Neural progenitor cell (in vitro differentiated cells): ENCODE results near the gene ZNF81. TPM values are rescaled to one million over a fixed set of nuclear protein-coding genes. Genes with fewer than 3 reads are reported as not detected.
"Not testable (repeated sequence)": the region's sequence is repeated elsewhere in the genome, so short reads cannot be mapped to it uniquely, and the experiment has no call there.

ENCODE experiments used
- DNase-seq: peaks from one replicate; pipeline ENCODE4 v3.0.0-alpha.2; 2016; ENCODE audit warnings: low spot score
- H2AFZ ChIP-seq: fragments of 200-600 bp; sonication (generic); replicated peaks from 2 replicates; pipeline ENCODE4 v1.6.1; 2016; ENCODE audit warnings: antibody characterized with exemption
- H3F3A ChIP-seq: fragments of 200-600 bp; sonication (generic); 2 replicates; pipeline ENCODE4 v1.6.1; 2016; ENCODE audit warnings: antibody characterized with exemption, low read depth
- H3K27ac ChIP-seq: fragments of 200-600 bp; sonication (generic); 2 replicates; pipeline ENCODE4 v1.5.1; 2016; ENCODE audit warnings: mild to moderate bottlenecking
- H3K27me3 ChIP-seq: fragments of 200-600 bp; sonication (generic); 2 replicates; pipeline ENCODE4 v1.6.1; 2016; ENCODE audit warnings: mild to moderate bottlenecking, moderate library complexity
- H3K36me3 ChIP-seq: fragments of 200-600 bp; sonication (generic); 2 replicates; pipeline ENCODE4 v1.5.1; 2016
- H3K4me1 ChIP-seq: fragments of 200-600 bp; sonication (generic); 2 replicates; pipeline ENCODE4 v1.6.1; 2016; ENCODE audit warnings: mixed run types
- H3K4me2 ChIP-seq: fragments of 200-600 bp; sonication (generic); 2 replicates; pipeline ENCODE4 v1.6.1; 2016
- H3K4me3 ChIP-seq: fragments of 200-600 bp; sonication (generic); 2 replicates; pipeline ENCODE4 v1.5.1; 2016
- H3K79me2 ChIP-seq: fragments of 200-600 bp; sonication (generic); 2 replicates; pipeline ENCODE4 v1.6.1; 2016; ENCODE audit warnings: low read depth
- H3K9ac ChIP-seq: fragments of 200-600 bp; sonication (generic); 2 replicates; pipeline ENCODE4 v1.6.1; 2016
- H3K9me3 ChIP-seq: fragments of 200-600 bp; sonication (generic); 2 replicates; pipeline ENCODE4 v1.5.1; 2016; ENCODE audit warnings: low read depth
- H4K20me1 ChIP-seq: fragments of 200-600 bp; sonication (generic); 2 replicates; pipeline ENCODE4 v1.6.1; 2016; ENCODE audit warnings: low read depth
- H3K27ac Mint-ChIP-seq: 3 replicates; pipeline ENCODE4 v1.8.0; 2021; ENCODE audit warnings: mixed read lengths
- H3K27me3 Mint-ChIP-seq: 2 replicates; pipeline ENCODE4 v1.8.0; 2022; ENCODE audit warnings: low read depth, mild to moderate bottlenecking, inconsistent platforms, moderate library complexity, mixed read lengths; ENCODE audit not compliant: insufficient read depth
- H3K36me3 Mint-ChIP-seq: 3 replicates; pipeline ENCODE4 v1.8.0; 2021; ENCODE audit warnings: mixed read lengths
- H3K4me1 Mint-ChIP-seq: 3 replicates; pipeline ENCODE4 v1.8.0; 2021; ENCODE audit warnings: mixed read lengths
- H3K4me3 Mint-ChIP-seq: 3 replicates; pipeline ENCODE4 v1.8.0; 2021; ENCODE audit warnings: mild to moderate bottlenecking, moderate library complexity, mixed read lengths
- H3K9me3 Mint-ChIP-seq: 3 replicates; pipeline ENCODE4 v1.8.0; 2020; ENCODE audit warnings: mixed read lengths
- CTCF ChIP-seq: fragments of 200-600 bp; sonication (generic); IDR thresholded peaks from 2 replicates; pipeline ENCODE4 v1.5.1; 2017; ENCODE audit warnings: antibody characterized with exemption, mild to moderate bottlenecking
- EZH2 ChIP-seq: fragments of 200-600 bp; sonication (generic); IDR thresholded peaks from 2 replicates; pipeline ENCODE4 v1.6.1; 2017; ENCODE audit warnings: antibody characterized with exemption, mild to moderate bottlenecking, moderate library complexity
- EZH2phosphoT487 ChIP-seq: fragments of 200-600 bp; sonication (generic); IDR thresholded peaks from 2 replicates; pipeline ENCODE4 v1.6.1; 2017; ENCODE audit warnings: antibody characterized with exemption
- total RNA-seq: library from RNA; depleted of rRNA; stranded (reverse); fragments of >200 nt; gene quantifications from 2 replicates; pipeline ENCODE4 v1.2.3, GENCODE V29; 2015; ENCODE audit warnings: low replicate concordance

ZNF81 gene
- total RNA-seq, 1 donor from 2014 or later = 5.1 TPM

GRCh38 chrX:47958761-47959342, 122.2 kb downstream of the ZNF81 start:
- H3K4me3 Mint-ChIP-seq = no peak overlapping the region
- no peaks in the 10 kb centered on the region for H3K27me3 Mint-ChIP-seq
- H3K4me1 ChIP-seq = no peaks in the 10 kb centered on the region
- H3K36me3 Mint-ChIP-seq = peaks cover 2% of the 10 kb centered on the region
- peaks cover 4% of the 10 kb centered on the region for H3K4me1 Mint-ChIP-seq
- H3K79me2 ChIP-seq = no peaks in the 10 kb centered on the region
- no peak overlapping the region for H3K27ac ChIP-seq
- H3F3A ChIP-seq = no peaks in the 10 kb centered on the region
- no peak overlapping the region for H3K9ac ChIP-seq
- H4K20me1 ChIP-seq = no peaks in the 10 kb centered on the region
- H3K4me3 ChIP-seq = no peak overlapping the region
- no peaks in the 10 kb centered on the region for H3K27me3 ChIP-seq
- no peak for DNase-seq
- no peak overlapping the region for H3K27ac Mint-ChIP-seq
- no peaks in the 10 kb centered on the region for H3K36me3 ChIP-seq
- H3K9me3 ChIP-seq = peaks cover 6% of the 10 kb centered on the region
- H2AFZ ChIP-seq = no peak overlapping the region
- H3K9me3 Mint-ChIP-seq = peaks cover 22% of the 10 kb centered on the region
- no peak overlapping the region for H3K4me2 ChIP-seq
- no peak for TF ChIP-seq EZH2
- TF ChIP-seq CTCF = no peak
- TF ChIP-seq EZH2phosphoT487 = no peak

- DNase-seq = no peak
- H3K4me3 ChIP-seq = no peak overlapping the region
- no peak overlapping the region for H3K9ac ChIP-seq
- no peak overlapping the region for H3K4me3 Mint-ChIP-seq
- no peaks in the 10 kb centered on the region for H3K79me2 ChIP-seq
- no peaks in the 10 kb centered on the region for H3K27me3 Mint-ChIP-seq
- no peaks in the 10 kb centered on the region for H3K36me3 ChIP-seq
- peaks cover 4% of the 10 kb centered on the region for H3K4me1 Mint-ChIP-seq
- H3K4me1 ChIP-seq = no peaks in the 10 kb centered on the region
- no peak overlapping the region for H3K27ac ChIP-seq
- H3K9me3 Mint-ChIP-seq = peaks cover 32% of the 10 kb centered on the region
- H3K4me2 ChIP-seq = no peak overlapping the region
- no peak overlapping the region for H3K27ac Mint-ChIP-seq
- H2AFZ ChIP-seq = no peak overlapping the region
- H3K36me3 Mint-ChIP-seq = peaks cover 2% of the 10 kb centered on the region
- H3K27me3 ChIP-seq = no peaks in the 10 kb centered on the region
- no peaks in the 10 kb centered on the region for H4K20me1 ChIP-seq
- H3K9me3 ChIP-seq = peaks cover 8% of the 10 kb centered on the region
- no peak for TF ChIP-seq CTCF
- TF ChIP-seq EZH2 = no peak
- no peak for TF ChIP-seq EZH2phosphoT487
- H3F3A ChIP-seq = no peaks in the 10 kb centered on the region
Observed at GRCh38 chrX:47960406-47960805, 123.7 kb downstream of the ZNF81 start.

- not testable (repeated sequence) for DNase-seq, H3K4me3 Mint-ChIP-seq, H3K79me2 ChIP-seq, H3F3A ChIP-seq, H2AFZ ChIP-seq, H3K27me3 ChIP-seq, H3K4me3 ChIP-seq, H3K27ac ChIP-seq, H3K36me3 Mint-ChIP-seq, H4K20me1 ChIP-seq, H3K36me3 ChIP-seq, H3K9me3 ChIP-seq, H3K4me2 ChIP-seq, H3K27me3 Mint-ChIP-seq, H3K4me1 ChIP-seq, H3K4me1 Mint-ChIP-seq, H3K9ac ChIP-seq, H3K27ac Mint-ChIP-seq
- H3K9me3 Mint-ChIP-seq = peaks cover 38% of the 10 kb centered on the region
Observed at GRCh38 chrX:47961830-47962229, 125.1 kb downstream of the ZNF81 start.

GRCh38 chrX:47965526-47965925, 128.8 kb downstream of the ZNF81 start:
- H3K4me1 ChIP-seq, DNase-seq, H3K4me2 ChIP-seq, H3K4me3 Mint-ChIP-seq, H2AFZ ChIP-seq, H3K27ac Mint-ChIP-seq, H3K9ac ChIP-seq, H3K4me1 Mint-ChIP-seq, H3K27ac ChIP-seq, H3K4me3 ChIP-seq, H4K20me1 ChIP-seq, H3K36me3 ChIP-seq, H3K9me3 ChIP-seq, H3K36me3 Mint-ChIP-seq, H3K79me2 ChIP-seq, H3K27me3 Mint-ChIP-seq, H3F3A ChIP-seq, H3K27me3 ChIP-seq: not testable (repeated sequence)
- H3K9me3 Mint-ChIP-seq = peaks cover 50% of the 10 kb centered on the region

Other genes starting within 250 kb of the ZNF81 start
- 0.53 TPM in 1 of 2 replicates, not detected in the other for gene SYN1, start 217.0 kb upstream of the ZNF81 start, total RNA-seq
- gene CFP, start 207.0 kb upstream of the ZNF81 start, total RNA-seq = 0.06 and 0.40 TPM in 2 replicates
- 16.6 and 28.9 TPM in 2 replicates for gene ELK1, start 186.3 kb upstream of the ZNF81 start, total RNA-seq
- 88.5 and 91.9 TPM in 2 replicates for gene UXT, start 177.7 kb upstream of the ZNF81 start, total RNA-seq
- 9.8 and 15.2 TPM in 2 replicates for gene ZNF182, start 167.1 kb downstream of the ZNF81 start, total RNA-seq
- gene SPACA5, start 170.1 kb downstream of the ZNF81 start, total RNA-seq = 9.6 TPM in 1 of 2 replicates, not detected in the other
- gene ZNF630, start 234.7 kb downstream of the ZNF81 start, total RNA-seq = 2.1 and 2.4 TPM in 2 replicates